Measurements from ENCODE around the gene RBFOX1. TPM values are rescaled to one million over a fixed set of nuclear protein-coding genes. Genes with fewer than 3 reads are reported as not detected.

Gene RBFOX1
- total RNA-seq, 1 experiment from 2014 or later: not detected

DNA sequence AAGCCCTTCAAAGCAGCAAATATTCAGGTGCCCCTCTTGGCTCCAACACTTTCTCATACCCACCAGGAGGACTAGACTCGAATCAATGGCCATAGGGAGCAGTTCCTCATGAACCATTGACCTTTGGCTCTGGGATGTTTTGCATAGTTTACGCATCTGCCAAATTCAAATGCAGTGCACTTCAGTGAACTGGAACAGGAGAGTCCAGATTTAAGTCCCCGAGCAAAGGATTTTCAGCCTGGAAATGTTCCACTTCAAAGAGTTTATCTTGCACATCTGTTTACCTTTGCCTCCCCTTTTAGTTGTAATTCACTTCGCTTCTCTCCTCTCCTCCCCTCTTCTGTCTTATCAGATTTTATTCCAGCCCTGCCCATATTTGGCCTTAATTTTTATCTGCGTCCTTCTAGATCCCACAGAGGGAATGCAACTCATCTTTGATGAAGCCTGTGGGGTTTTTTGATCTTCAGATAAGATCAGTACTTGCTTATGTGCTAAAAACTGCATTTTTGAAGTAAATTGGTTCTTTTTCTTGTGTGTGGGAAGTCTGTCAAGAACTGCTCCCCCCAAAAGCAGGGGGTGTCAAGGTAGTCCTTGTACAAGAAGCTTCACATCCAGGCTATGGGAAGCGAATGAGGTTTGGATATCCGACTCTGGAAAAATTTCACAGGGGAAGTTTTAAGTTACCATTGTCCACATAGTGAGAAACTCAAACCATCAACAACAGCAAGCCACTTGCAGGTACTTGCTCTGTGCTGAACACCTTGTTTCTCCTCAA lies 281.6 kb downstream of the RBFOX1 start:
- H3K4me1 ChIP-seq (replicated peaks): no peaks in the 10 kb centered on the region
- peaks cover 13% of the 10 kb centered on the region for H3K9me3 ChIP-seq (replicated peaks)
- H3K27me3 ChIP-seq (replicated peaks): no peaks in the 10 kb centered on the region
- no peak overlapping the region for H3K27ac ChIP-seq
- H3K36me3 ChIP-seq: no peaks in the 10 kb centered on the region
- DNase-seq (ENCODE audit: low read depth in 1 of 2, low spot score in 2 of 2): no peak
- H3K4me3 ChIP-seq: no peak overlapping the region

- Histone ChIP-seq H3K27me3 (replicated peaks) (no peaks in the 10 kb centered on the region), H3K9me3 (replicated peaks) (peaks cover 13% of the 10 kb centered on the region), H3K27ac (no peak overlapping the region), H3K36me3 (no peaks in the 10 kb centered on the region), H3K4me1 (replicated peaks) (no peaks in the 10 kb centered on the region), H3K4me3 (no peak overlapping the region)
- DNase-seq (ENCODE audit: low read depth in 1 of 2, low spot score in 2 of 2): no peak
Observed at GRCh38 chr16:7615565-7615964, 282.9 kb downstream of the RBFOX1 start.

GRCh38 chr16:7624871-7625766 lies 292.5 kb downstream of the RBFOX1 start:
- no peak overlapping the region for H3K4me3 ChIP-seq
- DNase-seq (ENCODE audit: low read depth in 1 of 2, low spot score in 2 of 2): no peak
- no peaks in the 10 kb centered on the region for H3K4me1 ChIP-seq (replicated peaks)
- no peaks in the 10 kb centered on the region for H3K27me3 ChIP-seq (replicated peaks)
- H3K27ac ChIP-seq: no peak overlapping the region
- no peaks in the 10 kb centered on the region for H3K36me3 ChIP-seq
- 0 out of 2 replicates have a peak, but pooled peaks cover 3% of the 10 kb centered on the region for H3K9me3 ChIP-seq (replicated peaks)

DNA sequence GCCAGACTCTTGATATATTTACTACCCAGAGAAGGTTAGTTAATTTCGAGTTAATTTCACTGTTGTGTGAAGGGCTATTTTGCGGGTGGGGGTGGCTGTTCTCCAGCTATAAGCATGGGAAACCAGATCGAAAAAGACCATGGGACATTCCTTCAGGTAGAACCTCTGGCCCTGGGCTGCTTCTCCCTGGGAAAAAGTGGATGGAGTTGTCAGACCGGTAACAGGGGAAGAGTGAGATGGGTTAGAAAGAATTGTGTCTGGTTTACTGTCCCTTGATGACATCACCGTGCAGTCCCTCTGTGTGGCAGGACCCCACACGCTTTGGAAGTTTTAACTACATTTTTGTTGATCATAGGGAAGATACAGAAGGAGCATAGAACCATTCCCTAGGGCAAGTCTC lies 296.3 kb downstream of the RBFOX1 start:
- H3K27ac ChIP-seq: no peak overlapping the region
- DNase-seq (ENCODE audit: low read depth in 1 of 2, low spot score in 2 of 2): no peak
- no peak overlapping the region for H3K4me3 ChIP-seq
- no peaks in the 10 kb centered on the region for H3K4me1 ChIP-seq (replicated peaks)
- H3K9me3 ChIP-seq (replicated peaks): no peaks in the 10 kb centered on the region; the same call in none of the 2 replicates
- no peaks in the 10 kb centered on the region for H3K27me3 ChIP-seq (replicated peaks)
- H3K36me3 ChIP-seq: no peaks in the 10 kb centered on the region

DNA sequence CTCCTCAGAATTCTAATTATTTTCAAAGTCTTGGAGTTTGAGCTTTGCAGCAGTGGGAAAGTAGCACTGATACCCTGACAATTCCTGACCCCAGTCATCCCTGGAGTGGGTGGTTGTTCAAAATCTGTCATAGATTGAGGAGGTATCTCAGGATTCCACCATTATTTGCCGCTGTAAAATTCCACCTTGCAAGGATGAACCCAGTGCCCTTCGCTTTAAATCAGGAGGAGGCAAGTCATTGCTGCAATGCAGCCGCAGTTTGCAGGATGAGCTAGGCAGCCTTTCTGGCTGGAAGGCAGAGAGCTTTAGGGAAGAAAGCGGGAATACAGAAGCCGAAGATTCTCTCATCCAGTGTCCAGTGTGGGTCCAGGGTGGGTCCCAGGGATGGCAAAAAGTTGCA lies 296.9 kb downstream of the RBFOX1 start:
- no peaks in the 10 kb centered on the region for H3K27me3 ChIP-seq (replicated peaks)
- H3K4me1 ChIP-seq (replicated peaks): no peaks in the 10 kb centered on the region
- H3K4me3 ChIP-seq: no peak overlapping the region
- DNase-seq (ENCODE audit: low read depth in 1 of 2, low spot score in 2 of 2): no peak
- H3K36me3 ChIP-seq: no peaks in the 10 kb centered on the region
- H3K9me3 ChIP-seq (replicated peaks): no peaks in the 10 kb centered on the region; the same call in none of the 2 replicates
- H3K27ac ChIP-seq: no peak overlapping the region

DNA sequence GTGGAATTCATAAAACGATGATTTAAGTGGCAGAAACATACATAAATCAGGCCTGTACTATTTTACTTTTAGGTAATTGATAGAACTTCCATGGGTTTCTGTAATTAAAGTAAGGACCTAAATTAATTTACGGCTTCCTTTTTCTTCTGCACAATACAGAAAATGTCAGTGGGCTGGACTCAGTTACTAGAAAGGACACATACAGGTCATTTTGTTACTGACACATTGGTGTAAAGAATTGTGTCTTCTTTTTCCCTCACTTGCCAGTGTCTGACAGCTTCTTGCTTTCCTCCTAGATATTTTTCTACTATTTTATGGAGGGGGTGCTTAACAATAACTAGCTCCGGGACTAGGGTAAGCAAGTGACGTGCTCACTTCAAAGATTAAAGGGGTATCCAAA lies 304.8 kb downstream of the RBFOX1 start:
- Histone ChIP-seq H3K27ac (no peak overlapping the region), H3K9me3 (replicated peaks) (no peaks in the 10 kb centered on the region; the same call in none of the 2 replicates), H3K4me1 (replicated peaks) (no peaks in the 10 kb centered on the region), H3K27me3 (replicated peaks) (no peaks in the 10 kb centered on the region), H3K36me3 (no peaks in the 10 kb centered on the region), H3K4me3 (no peak overlapping the region)
- DNase-seq (ENCODE audit: low read depth in 1 of 2, low spot score in 2 of 2): no peak

GRCh38 chr16:7638306-7638705 lies 305.7 kb downstream of the RBFOX1 start:
- DNase-seq (ENCODE audit: low read depth in 1 of 2, low spot score in 2 of 2): no peak
- no peak overlapping the region for H3K27ac ChIP-seq
- H3K27me3 ChIP-seq (replicated peaks): no peaks in the 10 kb centered on the region
- no peaks in the 10 kb centered on the region; the same call in none of the 2 replicates for H3K9me3 ChIP-seq (replicated peaks)
- H3K36me3 ChIP-seq: no peaks in the 10 kb centered on the region
- H3K4me1 ChIP-seq (replicated peaks): no peaks in the 10 kb centered on the region
- no peak overlapping the region for H3K4me3 ChIP-seq

GRCh38 chr16:7640334-7640733 lies 307.7 kb downstream of the RBFOX1 start:
- Histone ChIP-seq H3K27me3 (replicated peaks) (no peaks in the 10 kb centered on the region), H3K27ac (no peak overlapping the region), H3K4me1 (replicated peaks) (no peaks in the 10 kb centered on the region), H3K4me3 (no peak overlapping the region), H3K36me3 (no peaks in the 10 kb centered on the region), H3K9me3 (replicated peaks) (no peaks in the 10 kb centered on the region; the same call in none of the 2 replicates)
- DNase-seq (ENCODE audit: low read depth in 1 of 2, low spot score in 2 of 2): no peak

DNA sequence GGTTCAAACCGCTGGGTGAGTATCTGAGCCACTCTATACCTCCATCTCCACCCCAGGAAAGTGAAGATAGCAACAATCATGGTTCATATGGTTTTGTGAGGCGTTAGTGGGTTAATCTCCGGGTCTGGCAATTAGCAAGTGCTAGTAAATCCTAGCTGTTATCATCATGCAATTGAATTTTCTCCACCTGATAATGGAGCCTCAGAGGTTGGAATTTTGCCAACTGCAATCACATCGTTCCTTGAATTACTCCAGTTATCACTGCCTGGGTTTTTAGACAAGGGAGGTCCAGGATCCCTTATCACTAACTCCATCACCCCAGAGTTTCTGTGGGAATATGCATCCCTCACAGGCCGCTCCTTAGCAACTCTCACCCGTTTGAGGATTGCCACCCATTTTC lies 311.5 kb downstream of the RBFOX1 start:
- no peaks in the 10 kb centered on the region for H3K36me3 ChIP-seq
- no peak overlapping the region for H3K4me3 ChIP-seq
- H3K27ac ChIP-seq: no peak overlapping the region
- no peaks in the 10 kb centered on the region for H3K27me3 ChIP-seq (replicated peaks)
- DNase-seq (ENCODE audit: low read depth in 1 of 2, low spot score in 2 of 2): no peak
- H3K9me3 ChIP-seq (replicated peaks): peaks cover 4% of the 10 kb centered on the region; the same call in 1 of the 2 replicates
- no peaks in the 10 kb centered on the region for H3K4me1 ChIP-seq (replicated peaks)

DNA sequence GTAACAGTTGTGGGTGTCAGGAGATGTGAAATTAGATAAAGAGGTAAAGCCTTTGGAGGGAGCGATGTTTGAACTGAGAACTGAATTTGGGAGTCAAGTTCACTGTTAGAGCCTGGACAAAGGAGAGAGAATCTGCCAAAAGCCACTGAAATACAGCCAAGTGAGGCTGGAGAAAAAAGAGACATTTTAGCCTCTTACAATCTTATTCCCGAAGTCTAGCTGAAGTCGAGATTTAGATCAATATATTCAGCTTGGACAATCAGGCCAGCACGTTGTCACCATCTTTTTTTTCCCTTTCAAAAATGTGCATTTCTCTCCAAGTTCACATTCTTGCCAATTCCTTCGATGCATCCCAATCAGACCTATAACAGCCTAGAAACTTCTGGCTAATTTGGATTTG lies 312.2 kb downstream of the RBFOX1 start:
- Histone ChIP-seq H3K9me3 (replicated peaks) (peaks cover 4% of the 10 kb centered on the region; the same call in 1 of the 2 replicates), H3K4me1 (replicated peaks) (no peaks in the 10 kb centered on the region), H3K27me3 (replicated peaks) (no peaks in the 10 kb centered on the region), H3K36me3 (no peaks in the 10 kb centered on the region), H3K4me3 (no peak overlapping the region), H3K27ac (no peak overlapping the region)
- DNase-seq (ENCODE audit: low read depth in 1 of 2, low spot score in 2 of 2): no peak

DNA sequence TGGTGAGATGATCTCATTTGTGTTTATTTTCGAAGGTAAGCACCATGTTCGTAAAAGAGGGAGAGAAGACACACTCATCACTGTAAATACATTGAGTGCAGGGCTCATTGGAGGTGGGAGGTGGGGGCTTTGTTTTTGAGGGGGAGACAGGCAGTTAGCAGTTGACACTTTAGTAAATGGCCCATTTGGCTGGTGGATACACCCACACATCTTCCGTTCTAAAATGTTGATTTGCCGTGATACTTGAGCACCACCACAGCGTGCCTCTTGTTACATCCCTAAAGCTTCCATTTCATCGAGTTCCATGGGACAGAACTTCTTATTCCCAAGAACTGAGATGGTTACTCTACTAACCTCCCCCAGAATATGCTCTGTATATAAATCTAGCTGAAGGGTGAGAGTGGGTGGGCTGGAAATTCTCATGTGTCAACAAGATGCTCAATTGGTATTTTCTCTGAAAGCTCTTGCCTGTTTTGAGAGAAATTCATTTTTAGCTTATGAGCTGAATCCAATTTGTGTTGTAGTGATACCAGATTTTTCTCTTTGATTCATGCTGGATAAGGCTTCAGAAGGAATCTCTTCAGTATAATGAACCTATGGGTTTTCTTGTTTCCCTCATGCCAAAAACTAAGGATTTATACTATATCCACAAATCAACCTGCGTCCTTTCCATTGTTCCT lies 314.3 kb downstream of the RBFOX1 start:
- Histone ChIP-seq H3K9me3 (replicated peaks) (peaks cover 4% of the 10 kb centered on the region; the same call in 1 of the 2 replicates), H3K27me3 (replicated peaks) (no peaks in the 10 kb centered on the region), H3K4me1 (replicated peaks) (no peaks in the 10 kb centered on the region), H3K27ac (no peak overlapping the region), H3K36me3 (no peaks in the 10 kb centered on the region), H3K4me3 (no peak overlapping the region)
- no peak for DNase-seq (ENCODE audit: low read depth in 1 of 2, low spot score in 2 of 2)

DNA sequence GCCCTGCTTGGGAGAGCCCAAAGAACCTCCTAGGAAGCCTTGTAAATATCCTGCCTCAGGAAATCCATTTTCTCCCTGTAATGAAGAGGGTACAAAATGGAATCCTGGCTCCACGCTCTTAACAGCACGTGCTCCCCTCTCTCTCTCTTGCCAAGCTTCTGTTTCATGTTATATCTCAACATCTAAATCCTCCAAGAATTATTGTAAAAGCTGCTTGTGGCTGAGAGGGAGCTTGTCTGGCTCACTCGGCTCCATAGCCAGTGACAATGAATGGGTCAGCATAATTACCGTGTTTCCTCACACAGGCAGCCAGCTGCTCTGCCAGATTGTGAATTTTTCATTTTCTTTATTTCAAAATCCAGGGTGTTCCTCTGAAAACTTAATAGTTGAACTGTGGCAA lies 317.8 kb downstream of the RBFOX1 start:
- H3K4me1 ChIP-seq (replicated peaks): no peaks in the 10 kb centered on the region
- no peak overlapping the region for H3K4me3 ChIP-seq
- 0 out of 2 replicates have a peak, but pooled peaks cover 4% of the 10 kb centered on the region for H3K9me3 ChIP-seq (replicated peaks)
- no peaks in the 10 kb centered on the region for H3K27me3 ChIP-seq (replicated peaks)
- H3K36me3 ChIP-seq: no peaks in the 10 kb centered on the region
- DNase-seq (ENCODE audit: low read depth in 1 of 2, low spot score in 2 of 2): no peak
- no peak overlapping the region for H3K27ac ChIP-seq

GRCh38 chr16:7651803-7652570 lies 319.3 kb downstream of the RBFOX1 start:
- Histone ChIP-seq H3K4me1 (replicated peaks) (no peaks in the 10 kb centered on the region), H3K36me3 (no peaks in the 10 kb centered on the region), H3K27me3 (replicated peaks) (no peaks in the 10 kb centered on the region), H3K9me3 (replicated peaks) (0 out of 2 replicates have a peak, but pooled peaks cover 4% of the 10 kb centered on the region), H3K27ac (no peak overlapping the region), H3K4me3 (no peak overlapping the region)
- DNase-seq (ENCODE audit: low read depth in 1 of 2, low spot score in 2 of 2): no peak
